Measurements from ENCODE around the gene HIPK4.

Gene HIPK4

GRCh38 chr19:40379446-40380198, 10.4 kb downstream of the HIPK4 start:
- TF ChIP-seq CTCF (IDR thresholded peaks at IDR 0.05; ENCODE audit: low read depth, low read length) (no peak), MAX (IDR thresholded peaks at IDR 0.05; ENCODE audit: low read depth, low read length) (no peak), MYC (IDR thresholded peaks at IDR 0.05; ENCODE audit: low read depth, low read length) (no peak), POLR2A (IDR thresholded peaks at IDR 0.05; ENCODE audit: extremely low read depth, insufficient read length) (no peak)
- no peak overlapping the region for H3K4me3 ChIP-seq (ENCODE audit: low read depth, low read length)
- no peak for DNase-seq (ENCODE audit: low read depth)

GRCh38 chr19:40378509-40378908, 11.5 kb downstream of the HIPK4 start:
- no peak for TF ChIP-seq POLR2A (IDR thresholded peaks at IDR 0.05; ENCODE audit: extremely low read depth, insufficient read length)
- no peak for TF ChIP-seq MAX (IDR thresholded peaks at IDR 0.05; ENCODE audit: low read depth, low read length)
- no peak for TF ChIP-seq MYC (IDR thresholded peaks at IDR 0.05; ENCODE audit: low read depth, low read length)
- TF ChIP-seq CTCF (IDR thresholded peaks at IDR 0.05; ENCODE audit: low read depth, low read length) = no peak
- no peak overlapping the region for H3K4me3 ChIP-seq (ENCODE audit: low read depth, low read length)
- DNase-seq (ENCODE audit: low read depth) = no peak

- no peak overlapping the region for H3K4me3 ChIP-seq (ENCODE audit: low read depth, low read length)
- DNase-seq (ENCODE audit: low read depth) = no peak
- TF ChIP-seq MYC (IDR thresholded peaks at IDR 0.05; ENCODE audit: low read depth, low read length) (no peak), POLR2A (IDR thresholded peaks at IDR 0.05; ENCODE audit: extremely low read depth, insufficient read length) (no peak), MAX (IDR thresholded peaks at IDR 0.05; ENCODE audit: low read depth, low read length) (no peak), CTCF (IDR thresholded peaks at IDR 0.05; ENCODE audit: low read depth, low read length) (no peak)
Observed at GRCh38 chr19:40377876-40378385, 12.1 kb downstream of the HIPK4 start.

GRCh38 chr19:40376286-40376862, 13.6 kb downstream of the HIPK4 start:
- no peak for DNase-seq (ENCODE audit: low read depth)
- no peak overlapping the region for H3K4me3 ChIP-seq (ENCODE audit: low read depth, low read length)
- no peak for TF ChIP-seq POLR2A (IDR thresholded peaks at IDR 0.05; ENCODE audit: extremely low read depth, insufficient read length)
- TF ChIP-seq MAX (IDR thresholded peaks at IDR 0.05; ENCODE audit: low read depth, low read length) = no peak
- no peak for TF ChIP-seq CTCF (IDR thresholded peaks at IDR 0.05; ENCODE audit: low read depth, low read length)
- no peak for TF ChIP-seq MYC (IDR thresholded peaks at IDR 0.05; ENCODE audit: low read depth, low read length)

GRCh38 chr19:40374084-40374483, 15.9 kb downstream of the HIPK4 start:
- H3K4me3 ChIP-seq (ENCODE audit: low read depth, low read length) = no peak overlapping the region
- TF ChIP-seq POLR2A (IDR thresholded peaks at IDR 0.05; ENCODE audit: extremely low read depth, insufficient read length) (no peak), CTCF (IDR thresholded peaks at IDR 0.05; ENCODE audit: low read depth, low read length) (no peak), MYC (IDR thresholded peaks at IDR 0.05; ENCODE audit: low read depth, low read length) (no peak), MAX (IDR thresholded peaks at IDR 0.05; ENCODE audit: low read depth, low read length) (no peak)
- no peak for DNase-seq (ENCODE audit: low read depth)
